Esophagus muscularis mucosa (tissue), 4 donors: Measurements from ENCODE around the gene SNAPC1. TPM values are rescaled to one million over a fixed set of nuclear protein-coding genes. Genes with fewer than 3 reads are reported as not detected.

Experiments used
- DNase-seq: peaks from one replicate; pipeline ENCODE4 v3.0.0-alpha.2; 2017; ENCODE audit errors: extremely low spot score
- H3K27ac ChIP-seq, 4 donors: fragments of 200-600 bp; sonication (generic); replicated peaks in 1 of 4; 1 replicate in 3 of 4; 2 replicates in 1 of 4; pipeline ENCODE4 v1.5.1; 2016 to 2019; ENCODE audit warnings: mild to moderate bottlenecking in 1 of 4
- H3K27me3 ChIP-seq, 4 donors: fragments of 200-600 bp; sonication (generic); one replicate each; pipeline versions ENCODE4 v1.5.1 to v1.6.0; 2016 to 2019
- H3K36me3 ChIP-seq, 4 donors: fragments of 200-600 bp; sonication (generic); one replicate each; pipeline ENCODE4 v1.5.1; 2016 to 2019
- H3K4me1 ChIP-seq, 4 donors: fragments of 200-600 bp; sonication (generic); one replicate each; pipeline ENCODE4 v1.5.1; 2016 to 2019
- H3K4me3 ChIP-seq, 4 donors: fragments of 200-600 bp; sonication (generic); 1 replicate in 2 of 4; 2 replicates in 2 of 4; pipeline ENCODE4 v1.5.1; 2016 to 2019; ENCODE audit warnings: mild to moderate bottlenecking in 4 of 4, moderate library complexity in 1 of 4
- H3K9me3 ChIP-seq, 4 donors: fragments of 200-600 bp; sonication (generic); 1 replicate in 3 of 4; 2 replicates in 1 of 4; pipeline ENCODE4 v1.5.1; 2016 to 2019
- CTCF ChIP-seq, 3 experiments: fragments of 200-600 bp in 2 of 3; fragments of 450-650 bp in 1 of 3; sonication (generic) in 2 of 3; IDR thresholded peaks; one replicate each; pipeline ENCODE4 v1.5.1; 2017 to 2019; ENCODE audit warnings: antibody characterized with exemption in 3 of 3, mild to moderate bottlenecking in 2 of 3, moderate library complexity in 1 of 3
- EP300 ChIP-seq: sonication (generic); formaldehyde crosslinking; IDR thresholded peaks from one replicate; pipeline ENCODE4 v1.6.1; 2017; ENCODE audit warnings: antibody characterized with exemption
- POLR2A ChIP-seq: fragments of 450-650 bp; IDR thresholded peaks from one replicate; pipeline ENCODE4 v1.6.1; 2017; ENCODE audit warnings: antibody characterized with exemption, moderate library complexity, mild to moderate bottlenecking, low read depth
- POLR2AphosphoS5 ChIP-seq, 2 donors: sonication (generic); formaldehyde crosslinking; IDR thresholded peaks; one replicate each; pipeline ENCODE4 v1.6.1; 2017; ENCODE audit warnings: antibody characterized with exemption in 2 of 2
- WGBS: methylation state at CpG from one replicate; pipeline ENCODE4 v1.1.5; 2018; 5-methylcytosine and 5-hydroxymethylcytosine counted together
- intact Hi-C: fragments of 100-400 bp; cut with DNase I; formaldehyde crosslinking; loops from one replicate; pipeline ENCODE4 v1.15.1; 2023
- total RNA-seq, 4 donors: library from RNA; depleted of rRNA; stranded (reverse); fragments of >200 nt; gene quantifications; one replicate each; pipeline versions ENCODE4 v1.1.0 to v1.2.1, GENCODE V29; 2016

The SNAPC1 gene
- total RNA-seq, 4 donors from 2014 or later = 4.7 to 8.0 (median 6.6) TPM

GRCh38 chr14:61761557-61761956 is 663 bp upstream of the SNAPC1 start:
- H3K9me3 ChIP-seq = no peaks in the 10 kb centered on the region
- DNase-seq = no peak
- WGBS = 58% methylated on average over 5 of the region's 5 CpGs
- peak overlapping the region; percentile 59 to 91 (median 74) for H3K4me3 ChIP-seq
- intact Hi-C loops = loop anchor here (5.0 to 10.0 kb wide), 2 partner anchors 64 to 73 kb away; partner anchors contain the start of gene HIF1A
- TF ChIP-seq POLR2A = no peak
- TF ChIP-seq EP300 = no peak
- no peak for TF ChIP-seq POLR2AphosphoS5 (IDR thresholded peaks at IDR 0.05)
- TF ChIP-seq CTCF (IDR thresholded peaks at IDR 0.05) = no peak
- no peaks in the 10 kb centered on the region for H3K27me3 ChIP-seq
- peak overlapping the region; percentile 79 to 85 (median 84) for H3K27ac ChIP-seq
- no peaks in the 10 kb centered on the region for H3K36me3 ChIP-seq
- H3K4me1 ChIP-seq = peaks cover 14 to 40% (median 38%) of the 10 kb centered on the region in 4 donors

- Histone ChIP-seq H3K36me3 (peaks cover 0 to 24% (median 8%) of the 10 kb centered on the region in 4 donors), H3K27ac (no peak overlapping the region), H3K27me3 (no peaks in the 10 kb centered on the region), H3K4me1 (peaks cover 14 to 40% (median 38%) of the 10 kb centered on the region in 4 donors), H3K9me3 (no peaks in the 10 kb centered on the region), H3K4me3 (no peak overlapping the region)
- TF ChIP-seq POLR2A (no peak), CTCF (IDR thresholded peaks at IDR 0.05) (no peak), EP300 (no peak), POLR2AphosphoS5 (IDR thresholded peaks at IDR 0.05) (no peak)
- intact Hi-C loops = loop anchor here (5.0 to 10.0 kb wide), 2 partner anchors 67 to 70 kb away; partner anchors contain the start of gene HIF1A
- no peak for DNase-seq
- 91% methylated on average over 5 of the region's 5 CpGs for WGBS
Observed at GRCh38 chr14:61764342-61765122, 2.3 kb downstream of the SNAPC1 start.

GRCh38 chr14:61765225-61765943 is 3.2 kb downstream of the SNAPC1 start:
- H3K4me3 ChIP-seq = no peak overlapping the region
- DNase-seq = no peak
- no peak overlapping the region for H3K27ac ChIP-seq
- TF ChIP-seq POLR2A (no peak), POLR2AphosphoS5 (IDR thresholded peaks at IDR 0.05) (no peak), CTCF (IDR thresholded peaks at IDR 0.05) (no peak), EP300 (no peak)
- intact Hi-C loops = loop anchor here (10.0 kb wide), 1 partner anchor 69 kb away; no protein-coding TSS in a partner anchor
- WGBS = 78% methylated on average over 15 of the region's 15 CpGs
- H3K36me3 ChIP-seq = peaks cover 3 to 32% (median 14%) of the 10 kb centered on the region in 4 donors
- H3K9me3 ChIP-seq = no peaks in the 10 kb centered on the region
- H3K4me1 ChIP-seq = peaks cover 14 to 40% (median 38%) of the 10 kb centered on the region in 4 donors
- no peaks in the 10 kb centered on the region for H3K27me3 ChIP-seq

- H3K27me3 ChIP-seq = no peaks in the 10 kb centered on the region
- intact Hi-C loops = loop anchor here (10.0 kb wide), 1 partner anchor 69 kb away; no protein-coding TSS in a partner anchor
- no peak for TF ChIP-seq POLR2AphosphoS5 (IDR thresholded peaks at IDR 0.05)
- TF ChIP-seq POLR2A = no peak
- no peak for TF ChIP-seq CTCF (IDR thresholded peaks at IDR 0.05)
- TF ChIP-seq EP300 = no peak
- no peak for DNase-seq
- WGBS = 66% methylated on average over 5 of the region's 5 CpGs
- H3K36me3 ChIP-seq = peaks cover 8 to 40% (median 21%) of the 10 kb centered on the region in 4 donors
- no peak overlapping the region for H3K27ac ChIP-seq
- no peak overlapping the region for H3K4me3 ChIP-seq
- H3K9me3 ChIP-seq = no peaks in the 10 kb centered on the region
- peaks cover 14 to 40% (median 38%) of the 10 kb centered on the region in 4 donors for H3K4me1 ChIP-seq
Observed at GRCh38 chr14:61766151-61766550, 3.9 kb downstream of the SNAPC1 start.
